ENCODE results near the gene LAMC3. TPM values are rescaled to one million over a fixed set of nuclear protein-coding genes. Genes with fewer than 3 reads are reported as not detected.
A peak's percentile ranks its signal among the peaks of the same experiment; 100 is the strongest.

LAMC3 gene
- total and polyA plus RNA-seq, 9 of the 15 experiments (the other 6 are each of a cell fraction or from before 2014, with no cell fraction given), result 0.10 TPM; not detected in 8

DNA sequence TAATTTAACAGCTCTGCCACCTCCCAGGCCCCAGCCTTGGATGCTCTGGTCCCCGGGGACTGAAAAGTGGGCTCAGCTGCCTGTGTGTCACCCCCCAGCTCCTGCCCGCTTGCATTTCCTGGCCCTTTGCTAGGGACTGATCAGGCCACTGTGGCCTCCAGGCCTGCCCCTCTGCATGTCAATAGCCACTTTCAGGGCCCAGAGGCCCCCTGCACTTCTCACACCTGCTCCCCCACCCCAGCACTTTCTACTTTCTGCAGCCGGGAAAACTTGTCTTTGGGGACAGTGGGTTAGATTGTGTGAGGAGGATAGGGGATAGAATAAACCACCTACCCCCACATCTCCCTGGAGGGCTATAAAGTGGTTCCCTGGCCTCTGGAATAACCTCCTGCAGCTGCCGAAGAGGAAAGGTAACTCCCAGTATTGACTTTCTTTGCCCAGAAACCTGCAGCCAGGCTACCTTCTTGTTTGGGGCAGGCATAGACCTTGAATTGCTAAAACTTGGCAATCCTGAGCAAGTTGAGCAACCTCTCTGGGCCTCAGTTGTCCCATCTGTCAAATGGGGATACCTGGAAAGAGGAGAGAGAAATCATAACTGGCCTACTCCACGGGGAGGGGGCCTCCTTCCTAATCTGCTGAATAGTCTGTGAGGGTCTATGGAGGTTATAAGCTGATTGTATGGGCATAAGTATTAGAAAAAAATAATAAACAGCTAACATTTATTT is 95.2 kb downstream of the LAMC3 start:
- peaks cover 32% of the 10 kb centered on the region for H4K20me1 ChIP-seq (replicated peaks; ENCODE audit: control insufficient read depth, insufficient read depth, low read length)
- ATAC-seq, result no peak
- intact Hi-C loops (cut with micrococcal nuclease) (no loop called here), in situ Hi-C loops (cut with MboI) (no loop called here)
- peak in 1 of 4 experiments; percentile 65 for DNase-seq (ENCODE audit: extremely low read depth in 1 of 4, low spot score in 3 of 4)
- H3K27me3 ChIP-seq (ENCODE audit: control insufficient read depth in 2 of 2, insufficient read depth in 2 of 2, low read length in 2 of 2), result peaks cover 54 to 85% of the 10 kb centered on the region in 2 experiments
- peak overlapping the region in 1 of 2 experiments; percentile 21; a peak in 2 of 4 replicates for H3K9ac ChIP-seq (ENCODE audit: insufficient read depth in 1 of 2, low read depth in 2 of 2, low read length in 2 of 2)
- CTCF ChIA-PET (ENCODE audit: low intra/inter-chr PET ratio), result no interaction called here
- H3K4me3 ChIP-seq, result no peak overlapping the region
- H3K79me2 ChIP-seq (ENCODE audit: control insufficient read depth, insufficient read depth, low read length), result no peaks in the 10 kb centered on the region
- TF ChIP-seq ZZZ3 (IDR thresholded peaks at IDR 0.05) (no peak), BCOR (IDR thresholded peaks at IDR 0.05) (no peak), KLF1 (tag; IDR thresholded peaks at IDR 0.05) (no peak), OTX1 (CRISPR knock-in tag; IDR thresholded peaks at IDR 0.05) (no peak), DDX20 (tag; IDR thresholded peaks at IDR 0.05; ENCODE audit: low read depth) (no peak)
- TF ChIP-seq, protein P1, sequence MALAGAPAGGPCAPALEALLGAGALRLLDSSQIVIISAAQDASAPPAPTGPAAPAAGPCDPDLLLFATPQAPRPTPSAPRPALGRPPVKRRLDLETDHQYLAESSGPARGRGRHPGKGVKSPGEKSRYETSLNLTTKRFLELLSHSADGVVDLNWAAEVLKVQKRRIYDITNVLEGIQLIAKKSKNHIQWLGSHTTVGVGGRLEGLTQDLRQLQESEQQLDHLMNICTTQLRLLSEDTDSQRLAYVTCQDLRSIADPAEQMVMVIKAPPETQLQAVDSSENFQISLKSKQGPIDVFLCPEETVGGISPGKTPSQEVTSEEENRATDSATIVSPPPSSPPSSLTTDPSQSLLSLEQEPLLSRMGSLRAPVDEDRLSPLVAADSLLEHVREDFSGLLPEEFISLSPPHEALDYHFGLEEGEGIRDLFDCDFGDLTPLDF (CRISPR knock-in tag; IDR thresholded peaks at IDR 0.05), result peak; percentile 35; the same call in 1 of the 2 replicates
- no peak for FAIRE-seq
- H3K4me2 ChIP-seq (ENCODE audit: insufficient read depth, low read length), result no peak overlapping the region
- H2AFZ ChIP-seq (ENCODE audit: low read depth, low read length), result no peak overlapping the region
- H3K36me3 ChIP-seq (ENCODE audit: control insufficient read depth, insufficient read depth, low read length), result no peaks in the 10 kb centered on the region
- peaks cover 9% of the 10 kb centered on the region for H3K9me1 ChIP-seq (ENCODE audit: control insufficient read depth, insufficient read depth, low read length)
- H3K27ac ChIP-seq (ENCODE audit: extremely low read depth, low read depth, low read length), result no peak overlapping the region
- BruUV-seq (replicated peaks), result no TSS peak
- H3K4me1 ChIP-seq (replicated peaks in 1 of 2; ENCODE audit: control insufficient read depth in 2 of 2, insufficient read depth in 2 of 2, low read length in 2 of 2), result peaks cover 18 to 38% of the 10 kb centered on the region in 2 experiments
- H3K9me3 ChIP-seq (replicated peaks; ENCODE audit: control insufficient read depth, insufficient read depth, low read depth, low read length), result no peaks in the 10 kb centered on the region
- WGBS (ENCODE audit: insufficient coverage, low coverage, missing lambda C conversion rate), result 21% methylated on average over 5 of the region's 5 CpGs
- POLR2A ChIA-PET, result interaction anchor here (0.6 to 99.3 kb wide), 10 partner anchors 8 to 367 kb away, joined by 3 to 3336 read pairs (median 4); partner anchors contain the start of genes AIF1L and NUP214

All from K562 (cell line).